HepG2 (cell line): ENCODE results near the gene RPL38. TPM values are rescaled to one million over a fixed set of nuclear protein-coding genes. Genes with fewer than 3 reads are reported as not detected.

Experiments
- ATAC-seq: fragments of 200-7000 bp; cut with Tn5 transposase; 3 replicates; pipeline ENCODE4 v1.9.1; 2020; ENCODE audit warnings: mild to moderate bottlenecking, moderate library complexity
- BruUV-seq: library from RNA; stranded (reverse); fragments of 400-500 nt; replicated peaks from 2 replicates; lab custom pipeline; 2021; lab: Mats Ljungman, UMichigan
- CTCF ChIA-PET: fragments of 300-600 bp; formaldehyde crosslinking; extraction: SDS; loops from one replicate; lab custom pipeline; 2021; ENCODE audit warnings: low total read pairs, inconsistent platforms, low intra/inter-chr PET ratio; lab: Yijun Ruan, JAX
- POLR2A ChIA-PET: fragments of 350-600 bp; sonication (Branson Sonifier 250); formaldehyde crosslinking; loops from one replicate; lab custom pipeline; 2020; ENCODE audit warnings: antibody characterized with exemption, inconsistent platforms; lab: Yijun Ruan, JAX
- DNase-seq: peaks from one replicate; pipeline ENCODE4 v3.0.0-alpha.2; 2015; ENCODE audit warnings: low spot score
- FAIRE-seq: peaks from 3 replicates; lab custom pipeline; 2011; peaks lifted over from hg19 to GRCh38; lab: Jason Lieb, UNC
- H2AFZ ChIP-seq: one replicate; pipeline ENCODE4 v1.6.1; 2011; ENCODE audit warnings: low read length, inconsistent platforms
- H3K27ac ChIP-seq: fragments of 300-600 bp; 3 replicates; pipeline ENCODE4 v1.8.0; 2011; ENCODE audit warnings: mixed run types, mild to moderate bottlenecking, mixed read lengths, low read length, inconsistent platforms; ENCODE audit not compliant: insufficient read depth; ENCODE audit errors: extremely low read length
- H3K27me3 ChIP-seq, 2 experiments: fragments of 200-600 bp in 1 of 2; 2 replicates in 1 of 2; 3 replicates in 1 of 2; pipeline versions ENCODE4 v1.6.0 to v1.8.0; 2011; ENCODE audit warnings: low read length in 2 of 2, mild to moderate bottlenecking in 2 of 2, moderate library complexity in 2 of 2, inconsistent platforms in 1 of 2; ENCODE audit not compliant: insufficient read depth in 2 of 2, control insufficient read depth in 1 of 2
- H3K36me3 ChIP-seq, 2 experiments: fragments of 200-600 bp in 1 of 2; replicated peaks in 1 of 2; 2 replicates in 1 of 2; 3 replicates in 1 of 2; pipeline versions ENCODE4 v1.5.1 to v1.8.0; 2011; ENCODE audit warnings: low read length in 2 of 2, inconsistent platforms in 1 of 2; ENCODE audit not compliant: insufficient read depth in 2 of 2, control insufficient read depth in 1 of 2
- H3K4me1 ChIP-seq: 2 replicates; pipeline ENCODE4 v1.5.1; 2012; ENCODE audit warnings: low read length, inconsistent platforms; ENCODE audit not compliant: insufficient read depth
- H3K4me2 ChIP-seq: 2 replicates; pipeline ENCODE4 v1.6.0; 2011; ENCODE audit warnings: low read depth, low read length, inconsistent platforms
- H3K4me3 ChIP-seq, 3 experiments: fragments of 200-600 bp in 1 of 3; sonication (generic), shearing (Covaris generic) in 1 of 3; replicated peaks in 1 of 3; 2 replicates each; pipeline ENCODE4 v1.5.1; 2011 to 2016; ENCODE audit warnings: low read length in 3 of 3, inconsistent platforms in 2 of 3, low read depth in 2 of 3, mild to moderate bottlenecking in 2 of 3, control low read depth in 1 of 3, mixed read lengths in 1 of 3; ENCODE audit not compliant: insufficient read depth in 1 of 3
- H3K79me2 ChIP-seq: one replicate; pipeline ENCODE4 v1.6.1; 2011; ENCODE audit warnings: low read length, inconsistent platforms; ENCODE audit not compliant: insufficient read depth
- H3K9ac ChIP-seq: 2 replicates; pipeline ENCODE4 v1.6.0; 2011; ENCODE audit warnings: mild to moderate bottlenecking, low read depth, low read length, inconsistent platforms; ENCODE audit not compliant: insufficient read depth
- H3K9me3 ChIP-seq: 2 replicates; pipeline ENCODE4 v1.5.1; 2012; ENCODE audit warnings: mild to moderate bottlenecking, low read length
- H4K20me1 ChIP-seq: 2 replicates; pipeline ENCODE4 v1.6.0; 2011; ENCODE audit warnings: inconsistent platforms, mild to moderate bottlenecking, low read length, moderate library complexity; ENCODE audit not compliant: insufficient read depth
- ARHGAP35 ChIP-seq: sonication (generic); formaldehyde crosslinking; IDR thresholded peaks from 2 replicates; pipeline ENCODE4 v1.9.0; 2022; ENCODE audit warnings: mild to moderate bottlenecking, inconsistent platforms, moderate library complexity, missing genetic modification reagents, borderline replicate concordance
- BHLHE40 ChIP-seq: IDR thresholded peaks from 2 replicates; pipeline ENCODE4 v1.6.1; 2011; ENCODE audit warnings: low read length, improper control_type of control experiment
- HCFC1 ChIP-seq: fragments of 150-350 bp; IDR thresholded peaks from 2 replicates; pipeline ENCODE4 v1.6.1; 2014; ENCODE audit warnings: low read depth, low read length
- KAT2B ChIP-seq: fragments of 150-350 bp; IDR thresholded peaks from 2 replicates; pipeline ENCODE4 v1.6.1; 2014; ENCODE audit warnings: low read depth, low read length, borderline replicate concordance
- KMT2A ChIP-seq: sonication (generic); formaldehyde crosslinking; IDR thresholded peaks from 2 replicates; pipeline ENCODE4 v1.4.0; 2020; ENCODE audit warnings: missing genetic modification reagents
- MATR3 ChIP-seq: sonication (generic); formaldehyde crosslinking; IDR thresholded peaks from 2 replicates; pipeline ENCODE4 v1.4.0; 2020; ENCODE audit warnings: missing genetic modification reagents
- MTA3 ChIP-seq: sonication (generic); formaldehyde crosslinking; IDR thresholded peaks from 2 replicates; pipeline ENCODE4 v1.4.0; 2020; ENCODE audit warnings: missing genetic modification reagents
- NBN ChIP-seq: fragments of 450-650 bp; conservative IDR thresholded peaks from 2 replicates; pipeline ENCODE4 v1.6.1; 2017
- NFYC ChIP-seq: IDR thresholded peaks from 2 replicates; pipeline ENCODE4 v1.6.1; 2016; ENCODE audit warnings: missing genetic modification reagents, missing compliant biosample characterization
- NR1H2 ChIP-seq: sonication (generic); formaldehyde crosslinking; IDR thresholded peaks from 2 replicates; pipeline ENCODE4 v1.8.1; 2022; ENCODE audit warnings: low read depth, missing genetic modification reagents, borderline replicate concordance
- POLR2AphosphoS2 ChIP-seq: IDR thresholded peaks from 2 replicates; pipeline ENCODE4 v1.6.1; 2011; ENCODE audit warnings: low read depth, low read length, improper control_type of control experiment
- REST ChIP-seq, 2 experiments: IDR thresholded peaks; 2 replicates each; pipeline ENCODE4 v1.6.1; 2011 to 2012; ENCODE audit warnings: low read length in 2 of 2, borderline replicate concordance in 1 of 2, low read depth in 1 of 2, mild to moderate bottlenecking in 1 of 2, moderate library complexity in 1 of 2
- TCF7L2 ChIP-seq: IDR thresholded peaks from 2 replicates; pipeline ENCODE4 v1.6.1; 2011; ENCODE audit warnings: mild to moderate bottlenecking, low read depth, low read length, moderate library complexity
- XBP1 ChIP-seq: sonication (generic); formaldehyde crosslinking; IDR thresholded peaks from 2 replicates; pipeline ENCODE4 v1.5.0; 2020; ENCODE audit warnings: missing genetic modification reagents
- YY1 ChIP-seq: IDR thresholded peaks from 2 replicates; pipeline ENCODE4 v1.6.1; 2011; ENCODE audit warnings: low read length, low read depth, moderate library complexity, mild to moderate bottlenecking; ENCODE audit not compliant: insufficient read depth, insufficient replicate concordance
- ZMAT3 ChIP-seq: sonication (generic); formaldehyde crosslinking; conservative IDR thresholded peaks from 2 replicates; pipeline ENCODE4 v1.7.0; 2021; ENCODE audit warnings: missing genetic modification reagents
- ZNF567 ChIP-seq: sonication (generic); formaldehyde crosslinking; IDR thresholded peaks from 2 replicates; pipeline ENCODE4 v1.8.1; 2023; ENCODE audit warnings: mild to moderate bottlenecking, missing genetic modification reagents, borderline replicate concordance
- ZNF720 ChIP-seq: sonication (generic); formaldehyde crosslinking; IDR thresholded peaks from 2 replicates; pipeline ENCODE4 v1.4.0; 2020; ENCODE audit warnings: missing genetic modification reagents
- WGBS: methylation state at CpG from one replicate; pipeline ENCODE4 v1.1.6; 2017; ENCODE audit warnings: low lambda C conversion rate; 5-methylcytosine and 5-hydroxymethylcytosine counted together
- in situ Hi-C: cut with HindIII; loops from 2 replicates; pipeline ENCODE4 v1.10.0; 2017; ENCODE audit warnings: low pct_unique_long_range_greater_than_20kb; ENCODE audit not compliant: extremely low pct_ligation_motif_present
- intact Hi-C: fragments of 100-400 bp; cut with micrococcal nuclease; formaldehyde crosslinking; loops from one replicate; pipeline ENCODE4 v1.10.0; 2022; ENCODE audit not compliant: unreplicated experiment
- polyA plus RNA-seq, 8 experiments: library from polyadenylated mRNA; depleted of rRNA in 3 of 8; stranded (reverse) in 7 of 8; unstranded in 1 of 8; fragments of >200 nt; fragmentation: Illumina TruSeq in 4 of 8; extraction: Trizol in 4 of 8; gene quantifications; 2 replicates each; pipeline versions ENCODE4 v1.2.1 to v1.2.3, GENCODE V29; 2011 to 2016; ENCODE audit warnings: low read depth in 4 of 8, missing spikeins in 1 of 8, mixed read lengths in 1 of 8; ENCODE audit not compliant: insufficient read depth in 1 of 8
- total RNA-seq, 5 experiments: library from RNA; depleted of rRNA; stranded (reverse); fragments of >200 nt; fragmentation: Illumina TruSeq; extraction: Trizol; gene quantifications; 2 replicates each; pipeline ENCODE4 v1.2.3, GENCODE V29; 2016; ENCODE audit warnings: low read depth in 1 of 5

Gene RPL38
- total and polyA plus RNA-seq, 2 of the 13 experiments (the other 11 are each of a cell fraction or from before 2014, with no cell fraction given) = 2,370 to 2,372 TPM

- no peak for FAIRE-seq
- Histone ChIP-seq H3K9me3 (no peaks in the 10 kb centered on the region), H3K79me2 (no peaks in the 10 kb centered on the region), H3K36me3 (peaks cover 2 to 7% of the 10 kb centered on the region in 2 experiments; a peak in 2 of 5 replicates), H3K4me2 (no peak overlapping the region), H3K27me3 (peaks cover 0 to 8% of the 10 kb centered on the region in 2 experiments; a peak in 3 of 5 replicates), H4K20me1 (peaks cover 9% of the 10 kb centered on the region; the same call in 1 of the 2 replicates), H3K4me3 (no peak overlapping the region), H2AFZ (no peak overlapping the region), H3K27ac (no peak overlapping the region), H3K9ac (no peak overlapping the region), H3K4me1 (peaks cover 48% of the 10 kb centered on the region)
- ChIA-PET POLR2A (no interaction called here), CTCF (no interaction called here)
- BruUV-seq = no TSS peak
- no peak for ATAC-seq
- no peak for DNase-seq
- intact Hi-C loops = no loop called here
- WGBS = 77% methylated on average over 4 of the region's 6 CpGs
- in situ Hi-C loops = no loop called here
- TF ChIP-seq YY1 (no peak), MATR3 (no peak), ZNF720 (no peak), XBP1 (no peak), HCFC1 (no peak), ARHGAP35 (CRISPR knock-in tag) (no peak), NR1H2 (CRISPR knock-in tag) (no peak), ZMAT3 (CRISPR knock-in tag) (no peak), BHLHE40 (no peak), POLR2AphosphoS2 (no peak), NBN (no peak)
- TF ChIP-seq, all 625 proteins: peak for 0
Measured at GRCh38 chr17:74215342-74215727, 11.9 kb downstream of the RPL38 start.

GRCh38 chr17:74216505-74216904 is 13.0 kb downstream of the RPL38 start:
- in situ Hi-C loops (no loop called here), intact Hi-C loops (no loop called here)
- no peaks in the 10 kb centered on the region for H3K79me2 ChIP-seq
- H2AFZ ChIP-seq = no peak overlapping the region
- H3K9me3 ChIP-seq = no peaks in the 10 kb centered on the region
- H3K27me3 ChIP-seq = peaks cover 0 to 8% of the 10 kb centered on the region in 2 experiments; a peak in 3 of 5 replicates
- ATAC-seq (no peak), FAIRE-seq (no peak), DNase-seq (no peak)
- H4K20me1 ChIP-seq = no peaks in the 10 kb centered on the region; the same call in 1 of the 2 replicates
- no peak overlapping the region for H3K27ac ChIP-seq
- BruUV-seq = no TSS peak
- H3K9ac ChIP-seq = no peak overlapping the region
- no peaks in the 10 kb centered on the region for H3K36me3 ChIP-seq
- CTCF ChIA-PET = no interaction called here
- H3K4me2 ChIP-seq = no peak overlapping the region
- peaks cover 37% of the 10 kb centered on the region for H3K4me1 ChIP-seq
- 31% methylated on average over 5 of the region's 5 CpGs for WGBS
- POLR2A ChIA-PET = no interaction called here
- no peak overlapping the region for H3K4me3 ChIP-seq
- no peak for TF ChIP-seq KMT2A (CRISPR knock-in tag)
- no peak for TF ChIP-seq KAT2B
- no peak for TF ChIP-seq ZNF567 (CRISPR knock-in tag)
- TF ChIP-seq MTA3 = no peak
- TF ChIP-seq REST (IDR thresholded peaks at IDR 0.05; ENCODE audit: borderline replicate concordance in 1 of 2, low read depth in 1 of 2, low read length in 2 of 2) = no peak
- no peak for TF ChIP-seq NFYC (CRISPR knock-in tag)
- no peak for TF ChIP-seq TCF7L2
